ENCODE measurements around the gene FUZ. TPM values are rescaled to one million over a fixed set of nuclear protein-coding genes. Genes with fewer than 3 reads are reported as not detected.

FUZ gene
- total RNA-seq, 1 donor from 2014 or later = 10.8 TPM

DNA sequence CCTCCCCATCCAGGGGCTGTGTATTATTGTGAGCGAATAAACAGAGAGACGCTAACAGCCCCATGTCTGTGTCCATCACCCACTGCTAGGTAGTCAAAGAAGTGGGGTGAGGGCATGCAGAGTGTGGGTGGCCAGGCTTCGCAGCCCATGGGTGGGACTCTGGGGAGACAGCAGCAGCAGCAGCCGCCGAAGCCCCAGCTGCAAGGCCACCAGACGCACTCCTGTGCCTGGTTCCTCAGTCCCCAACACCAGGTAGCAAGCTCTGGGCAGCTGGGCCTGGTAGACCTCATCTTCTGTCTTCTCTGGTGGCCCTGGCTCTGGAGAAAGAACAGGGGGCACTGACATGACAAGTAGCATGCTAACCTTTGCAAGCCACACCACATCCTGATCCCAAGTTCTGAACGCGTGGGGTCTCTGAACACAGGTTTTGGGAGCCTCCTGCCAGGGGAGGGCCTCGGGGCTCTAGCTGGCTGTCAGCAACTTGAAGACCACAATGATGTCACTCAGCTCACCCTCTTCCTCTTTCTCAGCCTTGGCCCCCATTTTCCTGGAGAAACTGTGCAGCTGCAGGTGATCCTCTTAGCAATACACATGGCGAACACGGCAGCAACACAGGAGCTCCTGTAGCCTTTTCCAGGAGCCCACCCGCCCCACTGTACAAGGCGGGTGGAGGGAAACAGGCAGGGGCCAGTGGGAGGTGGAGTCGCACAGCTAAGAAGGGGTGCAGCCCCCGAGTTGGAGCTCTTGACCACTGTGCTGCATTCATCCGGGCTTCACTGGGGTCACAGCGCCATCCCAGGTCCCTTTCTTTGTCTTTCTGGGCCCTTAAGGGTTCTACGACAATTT is 5.8 kb downstream of the FUZ start:
- H3K27ac Mint-ChIP-seq (ENCODE audit: unreplicated experiment) = peak overlapping the region; percentile 36
- H3K27me3 Mint-ChIP-seq (ENCODE audit: low read depth) = no peaks in the 10 kb centered on the region
- no peak overlapping the region for H3K4me3 Mint-ChIP-seq (ENCODE audit: unreplicated experiment)
- no peak for DNase-seq (ENCODE audit: low spot score)
- H3K9me3 Mint-ChIP-seq (ENCODE audit: low read depth) = no peaks in the 10 kb centered on the region
- peaks cover 15% of the 10 kb centered on the region for H3K36me3 Mint-ChIP-seq (ENCODE audit: low read depth)
- TF ChIP-seq, protein P1, sequence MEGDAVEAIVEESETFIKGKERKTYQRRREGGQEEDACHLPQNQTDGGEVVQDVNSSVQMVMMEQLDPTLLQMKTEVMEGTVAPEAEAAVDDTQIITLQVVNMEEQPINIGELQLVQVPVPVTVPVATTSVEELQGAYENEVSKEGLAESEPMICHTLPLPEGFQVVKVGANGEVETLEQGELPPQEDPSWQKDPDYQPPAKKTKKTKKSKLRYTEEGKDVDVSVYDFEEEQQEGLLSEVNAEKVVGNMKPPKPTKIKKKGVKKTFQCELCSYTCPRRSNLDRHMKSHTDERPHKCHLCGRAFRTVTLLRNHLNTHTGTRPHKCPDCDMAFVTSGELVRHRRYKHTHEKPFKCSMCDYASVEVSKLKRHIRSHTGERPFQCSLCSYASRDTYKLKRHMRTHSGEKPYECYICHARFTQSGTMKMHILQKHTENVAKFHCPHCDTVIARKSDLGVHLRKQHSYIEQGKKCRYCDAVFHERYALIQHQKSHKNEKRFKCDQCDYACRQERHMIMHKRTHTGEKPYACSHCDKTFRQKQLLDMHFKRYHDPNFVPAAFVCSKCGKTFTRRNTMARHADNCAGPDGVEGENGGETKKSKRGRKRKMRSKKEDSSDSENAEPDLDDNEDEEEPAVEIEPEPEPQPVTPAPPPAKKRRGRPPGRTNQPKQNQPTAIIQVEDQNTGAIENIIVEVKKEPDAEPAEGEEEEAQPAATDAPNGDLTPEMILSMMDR (IDR thresholded peaks at IDR 0.05) = no peak
- peaks cover 12% of the 10 kb centered on the region for H3K4me1 Mint-ChIP-seq (ENCODE audit: low read depth)

DNA sequence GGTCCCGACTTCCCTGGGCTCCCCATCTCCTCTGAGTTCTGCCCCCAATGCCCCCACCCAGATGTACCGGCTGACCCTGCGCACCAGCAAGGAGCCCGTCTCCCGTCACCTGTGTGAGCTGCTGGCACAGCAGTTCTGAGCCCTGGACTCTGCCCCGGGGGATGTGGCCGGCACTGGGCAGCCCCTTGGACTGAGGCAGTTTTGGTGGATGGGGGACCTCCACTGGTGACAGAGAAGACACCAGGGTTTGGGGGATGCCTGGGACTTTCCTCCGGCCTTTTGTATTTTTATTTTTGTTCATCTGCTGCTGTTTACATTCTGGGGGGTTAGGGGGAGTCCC is 6.5 kb downstream of the FUZ start:
- Mint-ChIP-seq H3K4me1 (ENCODE audit: low read depth) (peaks cover 11% of the 10 kb centered on the region), H3K36me3 (ENCODE audit: low read depth) (peaks cover 17% of the 10 kb centered on the region), H3K9me3 (ENCODE audit: low read depth) (no peaks in the 10 kb centered on the region), H3K27me3 (ENCODE audit: low read depth) (no peaks in the 10 kb centered on the region), H3K4me3 (ENCODE audit: unreplicated experiment) (no peak overlapping the region), H3K27ac (ENCODE audit: unreplicated experiment) (no peak overlapping the region)
- TF ChIP-seq, protein P1 (IDR thresholded peaks at IDR 0.05) = no peak
- no peak for DNase-seq (ENCODE audit: low spot score)

DNA sequence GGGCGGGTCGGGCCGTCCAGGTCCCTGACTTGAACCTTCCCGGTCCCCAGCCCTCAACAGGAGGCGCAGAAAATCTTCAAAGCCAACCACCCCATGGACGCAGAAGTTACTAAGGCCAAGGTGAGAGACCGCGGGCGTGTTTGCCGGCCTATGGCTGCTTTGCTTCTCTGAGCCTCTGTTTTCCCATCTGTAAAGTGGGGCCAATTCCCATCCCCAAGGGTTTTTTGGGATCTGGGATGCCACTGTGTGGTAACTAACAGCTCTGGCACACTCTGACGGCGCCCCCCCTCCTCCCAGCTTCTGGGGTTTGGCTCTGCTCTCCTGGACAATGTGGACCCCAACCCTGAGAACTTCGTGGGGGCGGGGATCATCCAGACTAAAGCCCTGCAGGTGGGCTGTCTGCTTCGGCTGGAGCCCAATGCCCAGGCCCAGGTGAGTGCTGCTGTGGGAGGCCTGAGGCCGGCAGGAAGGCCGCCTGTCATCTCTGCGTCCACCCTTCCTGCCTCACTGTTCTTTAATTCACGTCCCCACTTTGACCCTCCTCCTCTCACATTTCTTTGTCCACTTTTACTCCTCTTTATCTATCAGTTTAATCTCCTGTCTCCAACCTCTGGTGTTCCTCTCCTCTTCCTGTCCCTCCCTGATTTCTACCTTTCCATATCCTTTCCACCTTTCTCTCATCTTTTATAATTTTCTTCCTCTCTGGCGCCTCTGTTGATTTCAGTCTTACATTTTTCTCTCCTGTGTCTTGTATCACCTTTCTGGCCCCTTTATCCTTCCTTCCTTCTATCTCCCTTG is 7.1 kb downstream of the FUZ start:
- TF ChIP-seq, protein P1 (IDR thresholded peaks at IDR 0.05) = no peak
- no peak for DNase-seq (ENCODE audit: low spot score)
- no peaks in the 10 kb centered on the region for H3K9me3 Mint-ChIP-seq (ENCODE audit: low read depth)
- H3K27me3 Mint-ChIP-seq (ENCODE audit: low read depth) = no peaks in the 10 kb centered on the region
- H3K4me3 Mint-ChIP-seq (ENCODE audit: unreplicated experiment) = no peak overlapping the region
- no peak overlapping the region for H3K27ac Mint-ChIP-seq (ENCODE audit: unreplicated experiment)
- H3K36me3 Mint-ChIP-seq (ENCODE audit: low read depth) = peaks cover 19% of the 10 kb centered on the region
- H3K4me1 Mint-ChIP-seq (ENCODE audit: low read depth) = peaks cover 14% of the 10 kb centered on the region

DNA sequence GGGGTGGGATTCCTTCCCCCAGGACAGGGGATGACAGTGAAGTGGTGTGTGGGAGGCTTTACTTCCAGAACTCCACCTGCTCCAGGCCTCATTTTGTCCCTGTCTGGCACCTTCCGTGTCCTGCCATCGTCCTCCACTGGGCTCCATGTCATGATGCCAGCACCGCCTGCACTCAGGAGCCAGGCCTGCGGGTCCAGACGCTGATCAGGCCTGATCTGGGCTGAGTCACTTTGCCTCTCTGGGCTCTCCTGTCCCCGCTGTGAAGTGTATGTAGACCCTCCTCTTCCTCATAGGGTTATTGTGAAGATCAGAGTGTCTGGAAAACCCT is 9.6 kb downstream of the FUZ start:
- peaks cover 30% of the 10 kb centered on the region for H3K36me3 Mint-ChIP-seq (ENCODE audit: low read depth)
- H3K9me3 Mint-ChIP-seq (ENCODE audit: low read depth) = no peaks in the 10 kb centered on the region
- TF ChIP-seq, protein P1 (IDR thresholded peaks at IDR 0.05) = no peak
- H3K27me3 Mint-ChIP-seq (ENCODE audit: low read depth) = no peaks in the 10 kb centered on the region
- peaks cover 8% of the 10 kb centered on the region for H3K4me1 Mint-ChIP-seq (ENCODE audit: low read depth)
- no peak overlapping the region for H3K27ac Mint-ChIP-seq (ENCODE audit: unreplicated experiment)
- DNase-seq (ENCODE audit: low spot score) = no peak
- no peak overlapping the region for H3K4me3 Mint-ChIP-seq (ENCODE audit: unreplicated experiment)

DNA sequence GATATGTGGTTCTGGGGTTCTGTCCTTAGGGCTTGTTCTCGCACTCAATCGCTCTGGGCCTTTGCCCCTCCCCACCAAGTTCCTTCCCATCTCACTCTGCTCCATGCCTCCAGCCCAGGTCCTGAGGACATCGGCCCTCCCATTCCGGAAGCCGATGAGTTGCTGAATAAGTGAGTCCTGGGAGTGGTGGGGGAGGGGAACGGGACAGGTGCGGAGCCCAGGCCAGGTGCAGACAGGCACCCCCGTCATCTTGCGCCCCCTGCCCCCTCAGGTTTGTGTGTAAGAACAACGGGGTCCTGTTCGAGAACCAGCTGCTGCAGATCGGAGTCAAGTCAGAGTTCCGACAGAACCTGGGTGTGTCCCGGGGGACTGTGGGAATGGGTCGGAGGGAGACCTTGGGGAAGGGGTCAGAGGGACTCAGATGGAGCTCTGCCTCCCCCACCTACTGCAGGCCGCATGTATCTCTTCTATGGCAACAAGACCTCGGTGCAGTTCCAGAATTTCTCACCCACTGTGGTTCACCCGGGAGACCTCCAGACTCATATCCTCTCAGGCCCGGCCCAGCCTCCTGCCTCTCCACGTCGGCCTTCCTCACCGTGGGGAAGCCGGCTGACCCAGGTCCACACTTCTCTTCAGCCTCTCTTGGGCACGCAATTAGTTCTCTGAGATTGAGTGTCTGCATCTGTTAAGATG is 10.1 kb downstream of the FUZ start:
- peaks cover 8% of the 10 kb centered on the region for H3K4me1 Mint-ChIP-seq (ENCODE audit: low read depth)
- H3K9me3 Mint-ChIP-seq (ENCODE audit: low read depth) = no peaks in the 10 kb centered on the region
- H3K36me3 Mint-ChIP-seq (ENCODE audit: low read depth) = peaks cover 32% of the 10 kb centered on the region
- TF ChIP-seq, protein P1 (IDR thresholded peaks at IDR 0.05) = no peak
- no peaks in the 10 kb centered on the region for H3K27me3 Mint-ChIP-seq (ENCODE audit: low read depth)
- H3K4me3 Mint-ChIP-seq (ENCODE audit: unreplicated experiment) = no peak overlapping the region
- H3K27ac Mint-ChIP-seq (ENCODE audit: unreplicated experiment) = no peak overlapping the region
- DNase-seq (ENCODE audit: low spot score) = no peak
